Measurements from ENCODE around the gene CLDN4. TPM values are rescaled to one million over a fixed set of nuclear protein-coding genes. Genes with fewer than 3 reads are reported as not detected.
A peak's percentile ranks its signal among the peaks of the same experiment; 100 is the strongest.

Gene CLDN4
- total and polyA plus RNA-seq, 9 of the 15 experiments (the other 6 are each of a cell fraction or from before 2014, with no cell fraction given): 0.05 to 0.60 (median 0.06) TPM; not detected in 3

DNA sequence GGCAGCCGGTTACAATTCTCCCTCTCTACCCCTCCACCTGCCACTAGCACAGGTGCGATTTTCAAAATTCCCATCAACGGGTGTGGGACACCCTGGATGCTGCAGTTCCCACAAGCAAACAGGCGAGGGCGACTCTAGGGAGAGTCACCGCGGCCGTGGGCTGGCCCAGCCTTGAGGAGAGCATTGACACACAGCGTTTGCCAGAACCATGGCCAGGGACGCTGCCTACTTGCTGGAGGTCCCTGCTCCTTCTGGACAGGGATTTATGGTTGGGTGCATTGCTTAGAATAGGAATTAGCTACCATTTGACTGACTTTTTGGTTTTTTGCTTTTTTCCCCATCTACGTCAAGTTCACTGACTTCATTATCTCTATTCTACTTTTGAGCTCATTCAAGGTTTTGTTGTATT is 19.0 kb upstream of the CLDN4 start (continued):
- TF ChIP-seq, protein P1, sequence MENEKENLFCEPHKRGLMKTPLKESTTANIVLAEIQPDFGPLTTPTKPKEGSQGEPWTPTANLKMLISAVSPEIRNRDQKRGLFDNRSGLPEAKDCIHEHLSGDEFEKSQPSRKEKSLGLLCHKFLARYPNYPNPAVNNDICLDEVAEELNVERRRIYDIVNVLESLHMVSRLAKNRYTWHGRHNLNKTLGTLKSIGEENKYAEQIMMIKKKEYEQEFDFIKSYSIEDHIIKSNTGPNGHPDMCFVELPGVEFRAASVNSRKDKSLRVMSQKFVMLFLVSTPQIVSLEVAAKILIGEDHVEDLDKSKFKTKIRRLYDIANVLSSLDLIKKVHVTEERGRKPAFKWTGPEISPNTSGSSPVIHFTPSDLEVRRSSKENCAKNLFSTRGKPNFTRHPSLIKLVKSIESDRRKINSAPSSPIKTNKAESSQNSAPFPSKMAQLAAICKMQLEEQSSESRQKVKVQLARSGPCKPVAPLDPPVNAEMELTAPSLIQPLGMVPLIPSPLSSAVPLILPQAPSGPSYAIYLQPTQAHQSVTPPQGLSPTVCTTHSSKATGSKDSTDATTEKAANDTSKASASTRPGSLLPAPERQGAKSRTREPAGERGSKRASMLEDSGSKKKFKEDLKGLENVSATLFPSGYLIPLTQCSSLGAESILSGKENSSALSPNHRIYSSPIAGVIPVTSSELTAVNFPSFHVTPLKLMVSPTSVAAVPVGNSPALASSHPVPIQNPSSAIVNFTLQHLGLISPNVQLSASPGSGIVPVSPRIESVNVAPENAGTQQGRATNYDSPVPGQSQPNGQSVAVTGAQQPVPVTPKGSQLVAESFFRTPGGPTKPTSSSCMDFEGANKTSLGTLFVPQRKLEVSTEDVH (IDR thresholded peaks at IDR 0.05; ENCODE audit: low read depth, partially characterized antibody): peak; percentile 39
- TF ChIP-seq MTA1 (IDR thresholded peaks at IDR 0.05; ENCODE audit: borderline replicate concordance) (0 out of 2 replicates have a peak, but pooled peaks have one; percentile 14), DDX20 (tag; IDR thresholded peaks at IDR 0.05; ENCODE audit: low read depth) (no peak), SIRT6 (IDR thresholded peaks at IDR 0.05; ENCODE audit: low read depth, low read length) (no peak), MTA3 (IDR thresholded peaks at IDR 0.05; ENCODE audit: borderline replicate concordance) (0 out of 2 replicates have a peak, but pooled peaks have one; percentile 49), HDGF (IDR thresholded peaks at IDR 0.05) (no peak), ZNF764 (CRISPR knock-in tag; IDR thresholded peaks at IDR 0.05; ENCODE audit: low read depth) (no peak), ARID4B (CRISPR knock-in tag; IDR thresholded peaks at IDR 0.05) (0 out of 2 replicates have a peak, but pooled peaks have one; percentile 22), HEY1 (CRISPR knock-in tag; IDR thresholded peaks at IDR 0.05; ENCODE audit: borderline replicate concordance) (no peak), TGIF2 (CRISPR knock-in tag; IDR thresholded peaks at IDR 0.05) (no peak), CBFA2T2 (conservative IDR thresholded peaks at IDR 0.05) (0 out of 2 replicates have a peak, but pooled peaks have one; percentile 17), PHF21A (IDR thresholded peaks at IDR 0.05; ENCODE audit: borderline replicate concordance, low read depth) (no peak), CEBPG (CRISPR knock-in tag; IDR thresholded peaks at IDR 0.05) (no peak), CEBPG (tag; conservative IDR thresholded peaks at IDR 0.05 in 1 of 2, IDR thresholded peaks at IDR 0.05 in 1 of 2) (no peak), ZNF124 (CRISPR knock-in tag; IDR thresholded peaks at IDR 0.05) (no peak), ATF1 (CRISPR knock-in tag; IDR thresholded peaks at IDR 0.05) (no peak), ATF1 (tag; IDR thresholded peaks at IDR 0.05) (0 out of 2 replicates have a peak, but pooled peaks have one; percentile 11)
- TF ChIP-seq, protein P2, sequence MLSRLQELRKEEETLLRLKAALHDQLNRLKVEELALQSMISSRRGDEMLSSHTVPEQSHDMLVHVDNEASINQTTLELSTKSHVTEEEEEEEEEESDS (CRISPR knock-in tag; IDR thresholded peaks at IDR 0.05): no peak
- TF ChIP-seq, protein P3, sequence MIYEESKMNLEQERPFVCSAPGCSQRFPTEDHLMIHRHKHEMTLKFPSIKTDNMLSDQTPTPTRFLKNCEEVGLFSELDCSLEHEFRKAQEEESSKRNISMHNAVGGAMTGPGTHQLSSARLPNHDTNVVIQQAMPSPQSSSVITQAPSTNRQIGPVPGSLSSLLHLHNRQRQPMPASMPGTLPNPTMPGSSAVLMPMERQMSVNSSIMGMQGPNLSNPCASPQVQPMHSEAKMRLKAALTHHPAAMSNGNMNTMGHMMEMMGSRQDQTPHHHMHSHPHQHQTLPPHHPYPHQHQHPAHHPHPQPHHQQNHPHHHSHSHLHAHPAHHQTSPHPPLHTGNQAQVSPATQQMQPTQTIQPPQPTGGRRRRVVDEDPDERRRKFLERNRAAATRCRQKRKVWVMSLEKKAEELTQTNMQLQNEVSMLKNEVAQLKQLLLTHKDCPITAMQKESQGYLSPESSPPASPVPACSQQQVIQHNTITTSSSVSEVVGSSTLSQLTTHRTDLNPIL (CRISPR knock-in tag; IDR thresholded peaks at IDR 0.05): no peak
- TF ChIP-seq, protein P4, sequence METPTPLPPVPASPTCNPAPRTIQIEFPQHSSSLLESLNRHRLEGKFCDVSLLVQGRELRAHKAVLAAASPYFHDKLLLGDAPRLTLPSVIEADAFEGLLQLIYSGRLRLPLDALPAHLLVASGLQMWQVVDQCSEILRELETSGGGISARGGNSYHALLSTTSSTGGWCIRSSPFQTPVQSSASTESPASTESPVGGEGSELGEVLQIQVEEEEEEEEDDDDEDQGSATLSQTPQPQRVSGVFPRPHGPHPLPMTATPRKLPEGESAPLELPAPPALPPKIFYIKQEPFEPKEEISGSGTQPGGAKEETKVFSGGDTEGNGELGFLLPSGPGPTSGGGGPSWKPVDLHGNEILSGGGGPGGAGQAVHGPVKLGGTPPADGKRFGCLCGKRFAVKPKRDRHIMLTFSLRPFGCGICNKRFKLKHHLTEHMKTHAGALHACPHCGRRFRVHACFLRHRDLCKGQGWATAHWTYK (CRISPR knock-in tag; IDR thresholded peaks at IDR 0.05): no peak

Data from K562 (cell line).